ENCODE results near the gene ADNP2.

DNA sequence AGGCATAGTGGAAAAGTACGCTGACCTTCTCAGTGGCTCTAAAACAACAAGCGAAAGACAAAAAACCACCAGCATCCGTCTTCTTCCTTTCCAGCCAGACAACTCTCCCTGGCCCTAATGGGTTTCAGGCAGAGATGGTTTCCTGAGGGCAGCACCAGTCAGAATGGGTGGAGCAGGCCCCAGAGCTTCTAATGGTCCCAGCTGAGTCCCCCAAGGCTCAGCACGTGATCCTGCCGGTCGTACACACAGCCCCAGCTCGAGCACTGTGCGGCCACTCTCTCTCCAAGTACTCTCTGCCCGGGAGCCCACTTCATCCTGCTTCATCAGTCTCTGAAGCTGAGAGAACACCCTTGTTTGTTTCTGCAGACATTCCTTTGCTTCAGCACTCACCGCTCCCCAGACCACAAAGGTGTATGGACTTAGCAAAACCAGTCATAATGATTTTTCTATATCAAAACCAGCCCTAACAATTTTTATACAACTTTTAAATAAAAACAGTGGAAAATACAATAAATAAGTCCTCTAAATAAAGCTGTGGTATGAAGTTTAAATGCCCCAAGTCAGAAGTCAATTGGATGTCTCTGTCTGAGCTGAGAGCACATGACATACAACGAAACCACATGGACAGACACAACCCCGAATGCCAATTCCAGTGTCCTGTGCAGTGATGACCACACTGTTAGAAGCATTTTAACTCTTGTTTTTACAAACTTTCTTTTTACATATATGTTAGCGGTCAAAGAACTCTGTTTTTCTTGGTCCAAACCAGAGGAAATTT, 74.4 kb downstream of the ADNP2 start:
- TF ChIP-seq, protein P1, sequence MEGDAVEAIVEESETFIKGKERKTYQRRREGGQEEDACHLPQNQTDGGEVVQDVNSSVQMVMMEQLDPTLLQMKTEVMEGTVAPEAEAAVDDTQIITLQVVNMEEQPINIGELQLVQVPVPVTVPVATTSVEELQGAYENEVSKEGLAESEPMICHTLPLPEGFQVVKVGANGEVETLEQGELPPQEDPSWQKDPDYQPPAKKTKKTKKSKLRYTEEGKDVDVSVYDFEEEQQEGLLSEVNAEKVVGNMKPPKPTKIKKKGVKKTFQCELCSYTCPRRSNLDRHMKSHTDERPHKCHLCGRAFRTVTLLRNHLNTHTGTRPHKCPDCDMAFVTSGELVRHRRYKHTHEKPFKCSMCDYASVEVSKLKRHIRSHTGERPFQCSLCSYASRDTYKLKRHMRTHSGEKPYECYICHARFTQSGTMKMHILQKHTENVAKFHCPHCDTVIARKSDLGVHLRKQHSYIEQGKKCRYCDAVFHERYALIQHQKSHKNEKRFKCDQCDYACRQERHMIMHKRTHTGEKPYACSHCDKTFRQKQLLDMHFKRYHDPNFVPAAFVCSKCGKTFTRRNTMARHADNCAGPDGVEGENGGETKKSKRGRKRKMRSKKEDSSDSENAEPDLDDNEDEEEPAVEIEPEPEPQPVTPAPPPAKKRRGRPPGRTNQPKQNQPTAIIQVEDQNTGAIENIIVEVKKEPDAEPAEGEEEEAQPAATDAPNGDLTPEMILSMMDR (IDR thresholded peaks at IDR 0.05): peak in 1 of 6 experiments; percentile 7
- peak in 1 of 2 donors; percentile 80 for TF ChIP-seq POLR2A (IDR thresholded peaks at IDR 0.05)
